ENCODE data around the gene PAX1.

PAX1 gene

GRCh38 chr20:21703717-21704407 is 1.6 kb upstream of the PAX1 start:
- no peak for DNase-seq (ENCODE audit: low read depth)

DNA sequence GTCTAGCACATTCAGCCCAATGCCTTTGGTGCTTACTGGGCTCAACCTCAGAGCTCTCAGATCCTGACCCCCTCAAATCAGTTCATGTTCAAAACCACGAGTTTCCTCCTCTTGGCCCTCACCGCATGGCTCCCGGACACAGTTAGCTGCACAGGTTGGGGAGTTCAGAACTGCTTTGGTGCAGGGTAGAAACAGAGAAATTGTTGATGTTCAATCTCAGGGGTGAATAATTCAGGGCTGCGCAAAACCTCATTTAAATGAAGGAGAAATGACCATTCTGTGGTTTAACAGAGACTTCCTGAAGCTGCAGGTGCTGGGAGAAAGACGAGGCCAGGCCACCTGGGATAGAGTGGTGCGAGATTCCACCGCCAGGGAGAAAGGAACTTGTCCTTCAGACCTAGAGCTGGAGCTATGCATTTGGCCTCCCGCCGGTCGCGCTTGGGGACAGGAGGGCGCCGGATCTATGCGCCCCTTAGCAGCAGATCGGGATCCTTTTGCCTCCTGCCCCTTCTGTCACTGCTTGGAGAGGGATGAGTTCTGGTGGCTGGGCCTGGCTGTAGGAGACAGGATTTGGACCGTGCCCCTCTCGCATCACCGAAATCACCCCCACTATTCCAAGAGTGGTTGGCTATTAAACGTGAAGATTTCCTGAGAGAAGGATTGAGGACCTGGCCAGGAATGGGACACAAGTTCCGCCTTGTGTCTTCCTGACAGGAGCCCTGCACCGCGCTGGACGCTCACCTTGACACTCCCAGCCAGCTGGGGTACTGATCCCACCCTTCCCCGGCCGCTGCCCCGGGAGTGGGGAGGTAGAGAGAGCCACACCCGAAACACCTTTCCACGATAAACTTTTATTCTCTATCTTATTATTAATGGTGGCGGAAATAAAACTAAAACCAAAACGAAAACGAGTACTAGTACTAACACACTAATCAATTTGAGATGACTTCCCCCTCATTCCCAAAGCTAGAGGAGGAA is 767 bp upstream of the PAX1 start:
- DNase-seq (ENCODE audit: low read depth), result no peak

- no peak for DNase-seq (ENCODE audit: low read depth)
These were observed 1.1 kb downstream of the PAX1 start for GRCh38 chr20:21706261-21707195.

GRCh38 chr20:21707267-21707666 is 1.8 kb downstream of the PAX1 start:
- DNase-seq (ENCODE audit: low read depth), result no peak

DNA sequence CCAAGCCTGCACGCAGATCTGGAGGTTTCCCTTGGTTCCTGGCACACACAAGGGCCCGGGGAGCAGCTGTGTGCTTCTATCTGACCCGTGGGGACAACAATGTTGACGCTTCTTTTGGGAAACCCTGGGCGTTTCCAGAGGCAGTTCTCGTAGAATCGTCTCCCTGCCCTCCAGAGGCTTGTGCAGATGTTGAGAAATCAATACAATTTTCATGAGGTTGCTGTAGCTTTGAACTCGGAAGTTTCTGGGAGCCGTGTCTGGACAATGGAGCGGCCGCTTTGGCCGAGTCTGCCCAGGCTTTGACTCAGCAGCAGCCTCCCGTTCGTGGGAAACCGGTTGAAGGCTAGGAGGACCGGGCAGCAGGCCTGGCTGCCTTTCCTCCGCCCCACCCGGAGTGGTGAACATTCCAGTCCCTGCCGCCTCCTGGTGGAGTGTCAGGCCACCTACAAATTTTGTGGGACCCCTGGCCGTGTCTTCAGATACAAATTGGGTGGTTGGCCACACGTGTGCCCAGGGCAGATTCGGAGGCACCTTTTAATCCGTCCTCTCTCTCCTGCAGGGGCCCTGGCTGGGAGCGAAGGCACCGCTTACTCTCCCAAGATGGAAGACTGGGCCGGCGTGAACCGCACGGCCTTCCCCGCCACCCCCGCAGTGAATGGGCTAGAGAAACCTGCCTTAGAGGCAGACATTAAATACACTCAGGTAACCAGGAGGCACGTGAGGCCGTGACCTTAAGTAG is 2.7 kb downstream of the PAX1 start:
- DNase-seq (ENCODE audit: low read depth), result no peak

- DNase-seq (ENCODE audit: low read depth), result no peak
These were observed 3.5 kb downstream of the PAX1 start for GRCh38 chr20:21708738-21709534.

DNA sequence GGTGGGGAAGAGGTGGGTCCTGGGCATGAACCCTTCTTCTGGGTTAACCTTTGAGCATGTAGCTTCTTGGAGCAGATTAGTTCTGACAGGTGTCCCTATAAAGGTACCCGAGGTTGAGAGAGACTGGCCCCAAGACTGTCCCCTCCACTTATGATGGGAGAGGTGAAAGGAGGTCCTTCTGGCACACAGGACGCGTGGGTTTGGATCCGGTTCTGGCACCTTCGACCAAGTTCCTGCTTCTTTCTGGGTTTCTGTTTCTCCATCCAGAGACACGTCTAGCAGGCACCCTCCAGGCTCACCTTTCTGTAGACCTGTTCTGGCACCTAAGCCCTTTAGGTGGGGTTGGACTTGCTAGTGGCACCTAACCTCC is 4.1 kb downstream of the PAX1 start:
- DNase-seq (ENCODE audit: low read depth), result no peak

GRCh38 chr20:21710341-21710740 is 4.9 kb downstream of the PAX1 start:
- no peak for DNase-seq (ENCODE audit: low read depth)

- no peak for DNase-seq (ENCODE audit: low read depth)
These were observed 5.5 kb downstream of the PAX1 start for GRCh38 chr20:21710863-21711431.

DNA sequence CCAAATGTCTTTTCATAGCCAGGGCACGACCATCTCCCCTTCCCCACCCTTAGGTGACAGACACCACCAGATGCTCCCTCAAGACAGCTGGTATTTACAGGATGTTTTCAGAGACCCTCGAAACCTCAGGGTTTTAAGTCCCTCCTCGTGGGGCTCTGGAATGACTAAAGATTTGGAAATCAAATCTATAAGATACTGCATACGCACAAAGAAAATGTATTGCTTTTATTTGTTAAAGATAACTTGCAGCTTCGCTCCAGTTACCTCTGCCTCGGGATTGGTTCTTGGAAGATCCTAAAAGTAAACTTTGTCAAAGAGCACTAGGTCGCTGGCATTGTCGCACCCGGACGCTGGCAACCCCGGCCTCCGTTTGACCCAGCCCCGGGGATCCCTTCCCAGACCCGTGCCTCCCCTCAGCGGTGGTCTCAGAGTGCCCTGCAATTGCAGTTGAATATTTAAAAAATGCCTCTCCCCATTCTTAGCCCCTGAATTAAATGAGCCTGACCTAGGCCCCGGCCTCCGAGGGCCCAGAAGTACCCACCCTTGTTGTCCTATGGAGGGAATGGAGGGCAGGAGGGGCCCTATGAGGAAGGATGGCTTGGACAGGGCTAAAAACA is 7.1 kb downstream of the PAX1 start:
- DNase-seq (ENCODE audit: low read depth), result no peak

DNA sequence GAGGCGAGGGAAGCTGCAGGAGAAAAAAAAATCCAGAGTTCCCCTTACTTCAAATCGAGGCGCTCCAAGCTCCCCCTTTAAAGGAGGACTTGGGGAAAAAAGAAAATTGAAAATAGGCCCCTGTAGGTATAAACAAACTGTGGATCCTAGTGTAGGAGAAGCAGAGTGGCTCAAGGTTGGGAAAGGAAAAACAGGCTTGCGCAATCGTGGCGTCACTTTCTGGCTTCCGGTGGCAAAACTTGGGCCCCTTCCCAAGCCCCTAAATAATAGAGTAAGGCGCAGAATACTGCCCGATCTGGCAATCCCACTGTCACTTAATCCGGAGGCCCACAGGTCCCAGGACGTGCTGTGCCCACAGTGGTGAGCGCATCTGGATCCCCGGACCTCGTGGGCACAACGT is 8.0 kb downstream of the PAX1 start:
- DNase-seq (ENCODE audit: low read depth), result no peak

GRCh38 chr20:21713901-21714296 is 8.4 kb downstream of the PAX1 start:
- no peak for DNase-seq (ENCODE audit: low read depth)

GRCh38 chr20:21714297-21715192 is 9.1 kb downstream of the PAX1 start:
- DNase-seq (ENCODE audit: low read depth), result no peak

DNA sequence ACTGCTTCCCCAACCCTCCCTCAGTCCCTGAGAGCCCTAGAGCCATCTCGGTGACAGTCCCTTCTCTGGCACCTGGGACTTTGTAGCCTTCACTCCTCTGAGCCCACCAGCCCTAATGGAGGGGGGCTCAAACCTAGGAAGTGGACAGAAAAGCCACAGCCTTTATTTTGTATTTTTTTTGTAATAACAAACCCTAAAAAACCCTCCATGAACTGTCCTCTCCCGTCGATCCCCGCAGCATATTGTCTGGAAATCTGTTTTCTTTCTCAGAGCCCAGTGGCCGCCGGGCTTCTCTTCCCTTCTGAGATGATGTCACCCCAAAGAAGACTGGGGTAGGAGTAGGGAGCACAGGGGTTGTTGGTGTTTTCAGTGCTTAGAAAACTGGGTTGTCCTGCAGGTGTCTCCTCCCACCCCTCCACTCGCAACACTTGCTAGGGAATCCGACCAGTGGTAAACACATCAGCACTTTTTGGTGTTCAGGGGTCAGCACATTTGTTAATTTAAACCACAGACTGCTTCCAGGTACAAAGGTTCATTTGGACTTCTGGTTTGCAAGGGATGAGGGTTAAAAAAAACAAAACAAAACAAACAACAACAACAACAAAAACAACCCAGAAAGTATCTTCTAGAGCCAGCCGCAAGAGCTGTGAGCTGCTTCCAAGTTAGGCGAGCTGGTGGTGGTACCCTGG is 9.9 kb downstream of the PAX1 start:
- no peak for DNase-seq (ENCODE audit: low read depth)

DNA sequence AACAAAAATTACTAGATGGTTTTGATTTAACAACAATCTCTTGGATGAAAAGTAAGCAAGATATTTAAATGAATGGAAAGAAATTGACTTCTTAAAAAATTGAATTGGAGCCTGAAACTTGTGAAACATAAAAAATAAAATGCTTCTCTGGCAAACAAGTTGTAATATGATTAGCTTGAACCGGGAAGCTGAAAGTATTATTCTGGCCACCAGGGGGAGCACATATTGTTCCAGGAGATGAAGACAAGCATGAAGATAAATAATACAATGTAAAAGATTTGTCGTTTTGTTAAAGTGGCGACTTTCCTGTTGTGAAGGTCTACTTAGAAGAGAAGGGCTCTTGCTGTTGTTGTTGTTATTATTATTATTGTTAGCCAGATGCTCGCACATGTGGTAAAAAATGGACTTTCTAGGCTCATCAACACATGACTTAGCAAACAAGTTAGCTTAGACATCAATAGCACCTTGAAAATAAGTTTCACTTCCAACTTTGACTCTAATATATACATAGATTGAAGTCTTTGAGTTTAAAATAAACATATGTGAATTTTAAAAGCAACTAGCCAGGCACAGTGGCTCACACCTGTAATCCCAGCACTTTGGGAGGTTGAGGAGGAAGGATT is 14.2 kb downstream of the PAX1 start:
- DNase-seq (ENCODE audit: low read depth), result no peak

- DNase-seq (ENCODE audit: low read depth), result no peak
These were observed 20.4 kb downstream of the PAX1 start for GRCh38 chr20:21725892-21726291.

DNA sequence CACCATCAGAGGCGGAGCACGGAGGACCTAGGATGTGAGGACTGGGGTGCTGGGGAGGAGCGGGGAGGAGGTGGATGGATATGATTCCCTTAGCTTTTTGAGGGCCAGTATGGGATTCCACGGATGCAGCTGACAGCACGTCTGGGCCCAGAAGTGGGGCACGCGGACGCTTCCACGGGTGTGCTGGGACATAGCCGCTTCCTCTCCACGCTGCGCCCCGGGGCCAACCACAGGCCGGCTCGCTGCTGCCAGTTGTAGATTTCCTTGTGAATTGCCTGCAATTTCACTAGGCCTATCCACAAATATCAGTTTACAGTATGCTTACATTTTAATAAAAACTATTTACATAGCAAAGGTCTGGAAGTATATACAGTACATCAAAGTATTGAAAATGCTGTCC is 23.9 kb downstream of the PAX1 start:
- no peak for DNase-seq (ENCODE audit: low read depth)

DNA sequence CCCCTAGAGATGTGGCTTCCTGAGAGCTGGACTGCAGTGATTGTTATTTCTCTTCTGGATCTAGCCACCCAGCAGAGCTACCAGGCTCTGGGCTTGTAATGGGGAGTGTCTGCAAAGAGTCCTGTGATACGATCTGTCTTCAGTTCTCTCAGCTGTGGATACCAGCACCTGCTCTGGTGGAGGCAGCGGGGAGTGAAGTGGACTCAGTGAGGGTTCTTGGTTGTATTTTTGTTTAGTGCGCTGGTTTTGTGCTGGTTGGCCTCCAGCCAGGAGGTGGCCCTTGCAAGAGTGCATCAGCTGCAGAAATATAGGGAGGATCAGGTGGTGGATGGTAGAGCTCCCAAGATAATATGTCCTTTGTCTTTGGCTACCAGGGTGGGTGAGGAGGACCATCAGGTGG is 33.7 kb downstream of the PAX1 start:
- no peak for DNase-seq (ENCODE audit: low read depth)
